ENCODE data around the gene ACSM6. TPM values are rescaled to one million over a fixed set of nuclear protein-coding genes. Genes with fewer than 3 reads are reported as not detected.

The ACSM6 gene
- total and polyA plus RNA-seq, 2 of the 8 experiments (the other 6 are each of a cell fraction or from before 2014, with no cell fraction given) = 0.33 TPM; not detected in 1

DNA sequence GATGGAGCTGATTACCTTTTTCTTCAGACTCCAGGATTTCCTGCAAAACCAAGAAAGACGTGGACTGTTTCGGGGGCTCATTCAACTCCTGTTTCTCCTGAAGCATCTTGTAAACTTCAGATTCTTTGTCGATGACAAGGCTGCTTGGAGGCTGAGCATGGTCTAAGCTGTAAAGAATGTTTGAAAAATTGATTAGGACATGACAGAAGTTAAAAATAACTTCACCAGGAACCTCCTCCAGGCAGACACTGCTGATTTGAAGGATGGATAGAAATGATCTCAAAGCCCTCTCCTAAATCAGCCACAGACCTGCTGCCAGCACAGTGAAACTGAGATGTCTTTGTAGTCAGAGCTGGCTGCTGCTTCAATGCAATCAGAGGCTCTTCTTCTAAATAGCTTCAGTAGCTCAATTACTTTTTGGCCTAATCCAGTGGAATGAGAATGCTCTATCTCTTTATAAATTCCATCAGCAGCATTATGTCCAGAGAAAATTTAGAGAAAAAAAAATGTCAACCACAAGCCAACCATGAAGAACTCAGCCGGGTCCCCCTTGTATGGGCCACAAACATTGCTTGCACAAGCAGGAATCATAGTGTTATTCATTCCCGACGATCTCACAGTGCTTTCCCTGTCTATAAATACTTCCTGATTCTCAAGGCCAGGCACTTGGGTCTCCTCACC lies 53.3 kb downstream of the ACSM6 start:
- peaks cover 0 to 14% of the 10 kb centered on the region in 2 experiments; a peak in 1 of 4 replicates for H3K79me2 ChIP-seq (ENCODE audit: control insufficient read depth in 1 of 2, insufficient read depth in 2 of 2, low read length in 2 of 2)
- H3K36me3 ChIP-seq (ENCODE audit: control insufficient read depth in 2 of 4, insufficient read depth in 4 of 4, low read length in 3 of 4) = peaks cover 5 to 36% (median 17%) of the 10 kb centered on the region in 4 experiments
- no peaks in the 10 kb centered on the region for H4K20me1 ChIP-seq (replicated peaks in 1 of 2; ENCODE audit: control insufficient read depth in 1 of 2, insufficient read depth in 2 of 2, low read length in 2 of 2)
- peaks cover 4% of the 10 kb centered on the region; the same call in 1 of the 2 replicates for H3K79me1 ChIP-seq (ENCODE audit: low read depth, low read length)
- H4K5ac ChIP-seq (ENCODE audit: insufficient read length, low read depth, low read length) = no peak overlapping the region
- H3K56ac ChIP-seq (replicated peaks; ENCODE audit: insufficient read length, low read depth, low read length) = no peak overlapping the region
- H3K9me3 ChIP-seq (ENCODE audit: insufficient read depth in 2 of 2, low read depth in 1 of 2, low read length in 1 of 2) = no peaks in the 10 kb centered on the region
- no peak overlapping the region for H3K14ac ChIP-seq (ENCODE audit: insufficient read length)
- FAIRE-seq (no peak), DNase-seq (ENCODE audit: low read depth in 1 of 2, low spot score in 2 of 2) (no peak)
- H3K27me3 ChIP-seq (replicated peaks in 1 of 4; ENCODE audit: control insufficient read depth in 3 of 4, extremely low read depth in 1 of 4, insufficient read depth in 3 of 4, low read length in 3 of 4) = no peaks in the 10 kb centered on the region
- no peak overlapping the region for H4K8ac ChIP-seq (ENCODE audit: extremely low read depth, insufficient read depth, low read length)
- no peak overlapping the region for H2AFZ ChIP-seq (ENCODE audit: low read length)
- no peak overlapping the region for H2BK15ac ChIP-seq (ENCODE audit: low read length)
- H2BK20ac ChIP-seq (ENCODE audit: low read length) = no peak overlapping the region
- no peak overlapping the region for H4K91ac ChIP-seq (replicated peaks; ENCODE audit: insufficient read length, low read length)
- 86% methylated on average over 6 of the region's 6 CpGs; no CpG with 5 or more reads in 1 of the 2 experiments for WGBS, 2 experiments (ENCODE audit: extremely low coverage in 1 of 2, insufficient coverage in 1 of 2, insufficient read length in 1 of 2, insufficient replicate concordance in 2 of 2, low coverage in 1 of 2, low lambda C conversion rate in 2 of 2, missing lambda C conversion rate in 1 of 2)
- H3K4me2 ChIP-seq (ENCODE audit: insufficient read depth in 1 of 2, low read depth in 2 of 2, low read length in 2 of 2) = no peak overlapping the region
- CTCF ChIA-PET (ENCODE audit: partially characterized antibody) = interaction anchor here (0.8 to 16.4 kb wide), 35 partner anchors 12 to 616 kb away, joined by 3 to 363 read pairs (median 6); partner anchors contain the start of gene PDLIM1
- H2BK5ac ChIP-seq (ENCODE audit: low read depth, low read length) = 0 out of 2 replicates have a peak overlapping the region, but pooled peaks have one; percentile 50
- no peak overlapping the region for H3K4ac ChIP-seq (replicated peaks; ENCODE audit: insufficient read length, low read depth, low read length)
- POLR2A ChIA-PET (ENCODE audit: partially characterized antibody) = interaction anchor here (0.6 to 6.6 kb wide), 4 partner anchors 16 to 116 kb away, joined by 3 to 57 read pairs (median 4); no protein-coding TSS in a partner anchor
- H3K18ac ChIP-seq (ENCODE audit: extremely low read depth, low read length) = no peak overlapping the region
- no peak overlapping the region for H3K27ac ChIP-seq (ENCODE audit: low read depth, low read length)
- H2AK5ac ChIP-seq (ENCODE audit: low read depth, low read length) = no peak overlapping the region
- no peaks in the 10 kb centered on the region for H3K23me2 ChIP-seq (ENCODE audit: low read depth, low read length)
- peaks cover 0 to 11% (median 2%) of the 10 kb centered on the region in 4 experiments; a peak in 4 of 7 replicates for H3K4me1 ChIP-seq (replicated peaks in 1 of 4; ENCODE audit: control insufficient read depth in 3 of 4, insufficient read depth in 4 of 4, low read length in 3 of 4)
- H3K23ac ChIP-seq (ENCODE audit: insufficient read length) = no peak overlapping the region
- no peak overlapping the region for H3K9ac ChIP-seq (replicated peaks in 1 of 4; ENCODE audit: extremely low read depth in 1 of 4, low read depth in 3 of 4, low read length in 3 of 4)
- no peak overlapping the region for H3K4me3 ChIP-seq (ENCODE audit: extremely low read depth in 1 of 4, insufficient read depth in 2 of 4, low read depth in 3 of 4, low read length in 4 of 4)
- H2BK120ac ChIP-seq (replicated peaks; ENCODE audit: low read depth, low read length) = no peak overlapping the region
- H2BK12ac ChIP-seq (ENCODE audit: low read depth, low read length) = no peak overlapping the region
- TF ChIP-seq ATF3 (IDR thresholded peaks at IDR 0.05; ENCODE audit: insufficient read depth, low read depth, low read length) (no peak), EP300 (IDR thresholded peaks at IDR 0.05; ENCODE audit: borderline replicate concordance in 1 of 2, low read depth in 2 of 2, low read length in 2 of 2) (no peak), SRF (IDR thresholded peaks at IDR 0.05; ENCODE audit: low read depth, low read length) (no peak), ASH2L (IDR thresholded peaks at IDR 0.05; ENCODE audit: low read length) (no peak), TBP (IDR thresholded peaks at IDR 0.05; ENCODE audit: low read depth, low read length) (no peak), JUN (IDR thresholded peaks at IDR 0.05; ENCODE audit: low read depth, low read length) (no peak), POLR2A (IDR thresholded peaks at IDR 0.05; ENCODE audit: control extremely low read depth in 1 of 2, low read depth in 2 of 2, low read length in 2 of 2) (no peak), CBX8 (IDR thresholded peaks at IDR 0.05; ENCODE audit: borderline replicate concordance, low read depth, low read length) (no peak), PHF8 (conservative IDR thresholded peaks at IDR 0.05; ENCODE audit: low read depth, low read length) (no peak), GTF2F1 (IDR thresholded peaks at IDR 0.05; ENCODE audit: borderline replicate concordance, low read depth, low read length) (no peak), GABPA (IDR thresholded peaks at IDR 0.05; ENCODE audit: borderline replicate concordance, insufficient read depth, low read length) (no peak), HDAC2 (IDR thresholded peaks at IDR 0.05; ENCODE audit: borderline replicate concordance in 1 of 2, low read depth in 2 of 2, low read length in 2 of 2) (no peak)

Data from H1 (cell line).